Stimulated activated CD4-positive, alpha-beta T cell treated with anti-CD3 and anti-CD28 coated beads, Interleukin-15, amount 100 ng/mL, for 48 hours (primary cell): ENCODE results near the gene CD22.

ENCODE experiments used
- DNase-seq, 2 donors: peaks; one replicate each; pipeline ENCODE4 v3.0.0-alpha.2; 2020; ENCODE audit warnings: low read depth in 2 of 2

CD22 gene

DNA sequence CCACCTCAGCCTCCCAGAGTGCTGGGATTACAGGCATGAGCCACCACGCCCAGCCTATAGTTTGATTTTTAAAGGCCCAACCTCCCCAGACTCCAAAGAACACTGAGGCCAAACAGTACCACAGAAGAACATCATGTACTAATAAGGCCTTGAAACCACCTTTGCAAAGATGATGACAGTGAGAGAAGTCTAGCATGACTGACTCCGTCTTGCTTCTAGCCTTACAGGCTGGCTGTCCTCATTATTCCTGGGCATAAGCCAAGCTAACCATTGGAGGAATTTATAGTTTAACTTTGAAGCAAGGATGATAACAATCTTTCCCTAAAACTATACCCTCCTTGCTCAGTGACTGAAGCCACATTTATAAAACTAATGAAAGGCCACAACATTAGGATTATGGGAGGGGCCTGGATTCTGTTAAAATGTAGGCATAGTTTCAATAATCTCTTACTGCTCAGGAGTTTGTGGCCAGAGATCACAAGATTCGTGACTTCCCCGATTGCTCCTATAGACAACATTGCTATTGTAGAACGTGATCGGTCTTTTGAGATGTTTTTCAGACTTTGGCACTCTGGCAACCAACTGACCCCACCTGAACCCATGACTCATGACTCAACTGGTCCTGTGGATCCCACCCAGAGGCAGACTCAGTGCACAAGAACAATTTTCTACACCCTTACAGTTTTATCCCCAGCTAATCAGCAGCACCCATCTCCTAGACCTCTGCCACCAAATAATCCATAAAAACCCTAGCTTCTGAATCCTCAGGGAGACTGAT is 59.5 kb downstream of the CD22 start:
- DNase-seq = no peak

DNA sequence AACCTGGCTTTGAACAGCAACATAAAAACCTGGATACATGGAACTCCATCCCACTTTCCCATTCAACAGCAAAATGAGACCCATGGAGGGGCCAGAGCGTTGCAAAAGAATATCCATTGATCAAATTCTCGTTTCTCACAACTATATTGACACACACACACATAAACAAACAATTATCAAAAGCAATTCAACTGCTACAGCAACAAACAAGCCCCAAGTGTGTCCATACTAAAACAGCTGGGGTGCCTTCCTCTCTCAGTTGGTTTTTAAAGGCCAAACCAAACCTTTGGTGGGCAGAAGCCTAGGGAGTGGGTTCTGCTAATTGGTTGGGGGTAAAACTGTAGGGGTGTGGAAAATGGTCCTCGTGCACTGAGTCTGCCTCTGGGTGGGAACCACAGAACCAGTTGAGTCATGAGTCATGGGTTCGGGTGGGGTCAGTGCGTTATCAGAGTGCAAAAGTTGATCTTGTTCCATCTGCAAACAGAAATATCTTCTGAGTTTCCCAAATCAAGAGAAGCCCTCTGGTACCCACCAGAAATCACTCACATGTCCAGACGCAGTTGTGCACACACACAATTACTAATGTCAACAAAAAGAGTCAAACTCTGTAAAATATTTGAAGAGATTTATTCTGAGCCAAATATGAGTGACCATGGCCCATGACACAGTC is 60.3 kb downstream of the CD22 start:
- DNase-seq = no peak

DNA sequence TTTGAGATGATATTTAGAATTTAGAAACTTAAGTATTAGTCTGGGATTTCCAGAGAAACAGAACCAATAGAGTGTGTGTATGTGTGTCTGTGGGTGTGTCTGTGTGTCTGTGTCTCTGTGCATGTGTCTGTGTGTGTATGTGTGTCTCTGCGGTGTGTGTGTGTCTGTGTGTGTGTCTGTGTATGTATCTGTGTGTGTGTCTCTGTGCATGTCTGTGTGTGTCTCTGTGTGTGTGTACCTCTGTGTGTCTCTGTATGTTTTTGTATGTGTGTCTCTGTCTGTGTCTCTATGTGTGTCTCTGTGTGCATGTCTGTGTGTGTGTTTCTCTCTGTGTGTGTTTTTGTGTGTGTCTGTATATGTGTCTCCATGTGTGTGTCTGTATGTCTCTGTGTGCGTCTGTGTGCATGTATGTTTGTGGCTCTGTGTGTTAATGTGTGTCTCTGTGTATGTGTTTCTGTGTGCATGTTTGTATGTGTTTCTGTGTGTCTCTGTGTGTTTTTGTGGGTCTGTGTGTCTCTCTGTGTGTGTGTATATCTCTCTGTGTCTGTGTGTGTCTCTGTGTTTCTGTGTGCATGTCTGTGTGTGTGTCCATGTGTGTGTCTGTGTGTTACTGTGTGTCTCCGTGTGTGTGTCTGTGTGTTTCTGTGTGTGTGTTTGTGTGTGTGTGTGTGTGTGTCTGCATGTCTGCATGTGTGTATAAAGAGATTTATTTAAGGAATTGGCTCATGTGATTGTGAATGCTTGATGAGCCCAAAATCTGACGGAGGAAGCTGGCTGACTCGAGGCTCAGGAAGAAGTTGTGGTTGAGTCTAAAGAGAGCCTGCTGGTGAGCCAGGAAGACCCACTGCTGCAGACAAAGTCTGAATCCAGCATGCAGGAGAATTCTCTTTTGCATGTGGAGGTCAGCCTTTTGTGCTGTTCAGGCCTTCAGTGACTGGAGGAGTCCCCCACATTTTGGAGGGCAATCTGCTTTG is 64.0 kb downstream of the CD22 start:
- no peak for DNase-seq

DNA sequence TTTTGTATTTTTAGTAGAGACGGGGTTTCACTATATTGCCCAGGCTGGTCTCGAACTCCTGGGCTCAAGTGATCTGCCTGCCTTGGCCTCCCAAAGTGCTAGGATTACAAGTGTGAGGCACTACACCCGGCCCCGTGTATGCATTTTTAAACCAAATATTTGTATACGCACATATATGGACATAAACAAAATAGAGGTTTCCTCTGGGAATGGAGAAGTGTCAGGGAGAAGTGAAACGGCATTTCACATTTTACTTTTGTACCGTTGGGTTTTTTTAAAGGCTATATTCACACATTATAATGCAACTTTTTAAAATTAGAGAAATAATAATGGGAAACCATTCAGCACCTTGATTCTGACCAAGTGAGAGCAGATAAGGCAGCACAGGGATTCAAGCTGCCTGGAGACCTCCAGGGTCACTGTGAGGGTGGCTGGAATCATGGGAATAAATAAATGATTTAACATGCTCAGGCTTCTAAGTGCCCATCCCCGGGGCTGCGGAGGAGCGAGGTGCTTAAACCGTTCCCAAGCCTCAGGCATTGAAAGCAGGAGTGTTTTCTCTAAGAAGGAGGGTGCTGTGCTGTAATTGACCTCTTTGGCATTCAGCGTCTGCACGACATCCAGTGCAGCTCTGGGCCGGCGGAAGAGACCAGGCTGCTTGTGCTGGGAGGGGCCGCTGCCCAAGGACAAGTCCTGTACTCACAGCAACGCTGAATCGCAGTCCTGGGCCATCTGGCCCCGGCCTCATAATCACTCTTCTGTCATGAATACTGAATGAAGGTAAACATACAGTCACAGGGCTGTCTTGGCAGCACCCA is 66.6 kb downstream of the CD22 start:
- DNase-seq = no peak

DNA sequence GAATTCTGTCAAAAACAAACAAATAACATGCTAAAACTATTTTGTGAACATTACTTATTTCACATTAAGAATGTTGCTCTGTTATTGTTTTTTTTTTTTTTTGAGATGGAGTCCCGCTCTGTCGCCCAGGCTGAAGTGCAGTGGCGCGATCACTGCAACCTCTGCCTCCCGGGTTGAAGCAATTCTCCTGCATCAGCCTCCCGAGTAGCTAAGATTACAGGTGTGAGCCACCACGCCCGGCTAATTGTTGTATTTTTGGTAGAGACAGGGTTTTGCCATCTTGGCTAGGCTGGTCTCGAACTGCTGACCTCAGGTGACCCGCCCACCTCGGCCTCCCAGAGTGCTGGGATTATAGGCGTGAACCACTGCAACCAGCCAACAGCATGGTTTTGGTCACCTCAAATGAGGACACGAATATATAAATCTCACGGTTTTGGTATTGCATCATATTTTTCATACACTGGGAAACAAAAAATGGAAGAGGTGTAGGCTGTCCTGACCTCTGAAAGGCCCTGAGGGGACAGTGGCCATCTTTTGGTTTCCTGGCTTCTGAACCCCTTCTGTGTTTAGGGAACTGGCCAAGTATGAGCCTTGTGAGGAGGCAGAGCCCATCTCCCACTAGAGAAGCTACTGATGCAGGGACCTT is 67.4 kb downstream of the CD22 start:
- no peak for DNase-seq
